HTERT RPE-1 (cell line): ENCODE data around the gene DGKD.
"Not testable (repeated sequence)": the region's sequence is repeated elsewhere in the genome, so short reads cannot be mapped to it uniquely, and the experiment has no call there.

Source experiments
- in situ Hi-C: fragments of 300-500 bp; cut with MboI; formaldehyde crosslinking; loops from 4 replicates; pipeline ENCODE4 v1.14.3; 2020; ENCODE audit warnings: low sequenced_read_pairs

Gene DGKD

GRCh38 chr2:233384811-233385488 lies 30.7 kb downstream of the DGKD start:
- in situ Hi-C loops, result no loop called here

GRCh38 chr2:233385489-233386044 lies 31.3 kb downstream of the DGKD start:
- in situ Hi-C loops, result no loop called here

- in situ Hi-C loops, result no loop called here
Measured at GRCh38 chr2:233386382-233387041, 32.2 kb downstream of the DGKD start.

GRCh38 chr2:233387225-233387624 lies 32.9 kb downstream of the DGKD start:
- in situ Hi-C loops, result no loop called here

- in situ Hi-C loops, result no loop called here
Measured at GRCh38 chr2:233387667-233388528, 33.6 kb downstream of the DGKD start.

GRCh38 chr2:233389601-233390125 lies 35.4 kb downstream of the DGKD start:
- in situ Hi-C loops, result no loop called here

- in situ Hi-C loops, result no loop called here
Measured at GRCh38 chr2:233395687-233396086, 41.4 kb downstream of the DGKD start.

- in situ Hi-C loops, result not testable (repeated sequence)
Measured at GRCh38 chr2:233396726-233397665, 42.7 kb downstream of the DGKD start.

GRCh38 chr2:233399306-233400225 lies 45.3 kb downstream of the DGKD start:
- in situ Hi-C loops, result no loop called here

- in situ Hi-C loops, result no loop called here
Measured at GRCh38 chr2:233400341-233400740, 46.0 kb downstream of the DGKD start.

- in situ Hi-C loops, result no loop called here
Measured at GRCh38 chr2:233400961-233401360, 46.7 kb downstream of the DGKD start.

GRCh38 chr2:233402346-233402745 lies 48.1 kb downstream of the DGKD start:
- in situ Hi-C loops, result no loop called here

GRCh38 chr2:233402789-233403188 lies 48.5 kb downstream of the DGKD start:
- in situ Hi-C loops, result no loop called here

GRCh38 chr2:233404222-233404621 lies 49.9 kb downstream of the DGKD start:
- in situ Hi-C loops, result no loop called here

GRCh38 chr2:233406865-233407264 lies 52.6 kb downstream of the DGKD start:
- in situ Hi-C loops, result no loop called here

- in situ Hi-C loops, result no loop called here
Measured at GRCh38 chr2:233407771-233408181, 53.5 kb downstream of the DGKD start.

- in situ Hi-C loops, result no loop called here
Measured at GRCh38 chr2:233408366-233409285, 54.3 kb downstream of the DGKD start.
